Measurements from ENCODE around the gene TBL3.
A peak's percentile ranks its signal among the peaks of the same experiment; 100 is the strongest.

The TBL3 gene

DNA sequence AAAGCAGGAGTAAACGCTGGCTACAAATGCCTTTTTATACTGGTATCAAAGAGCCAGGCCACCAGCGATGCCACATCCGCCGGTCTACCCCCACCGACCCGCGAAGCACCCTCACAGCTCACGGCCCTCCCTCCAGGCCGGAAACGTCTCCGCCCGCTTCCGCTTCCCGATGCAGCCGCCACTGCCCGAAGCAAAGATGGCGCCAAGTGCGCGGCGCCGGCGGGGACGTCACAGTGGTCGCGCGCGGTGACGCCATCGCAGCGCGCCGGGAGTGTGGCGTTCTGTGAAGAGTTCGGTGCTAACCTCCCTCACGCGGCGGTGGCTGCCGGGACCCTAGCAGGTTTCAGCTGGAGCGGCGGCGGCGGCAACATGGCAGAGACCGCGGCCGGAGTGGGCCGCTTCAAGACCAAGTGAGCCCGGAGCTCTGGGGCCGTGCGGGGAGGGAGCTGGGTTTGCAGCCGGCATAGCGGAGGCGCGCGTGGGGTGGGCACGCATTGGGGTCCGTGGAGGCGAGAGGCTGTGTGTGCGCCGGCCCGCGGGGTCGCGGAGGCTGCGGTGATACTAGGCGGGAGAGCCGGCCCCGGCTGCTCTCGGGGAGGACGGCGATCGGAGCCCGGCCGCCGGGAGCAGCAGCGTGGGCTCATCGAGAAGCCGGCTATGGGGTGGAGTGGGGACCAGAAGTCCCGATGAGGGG is at the start of gene TBL3:
TSS of gene TBL3 (plus strand) at position 258 of the 694 bp plus-strand sequence. CDS start at position 370, 112 bp downstream.
- peak within 1 kb of the TSS; percentile 82 for H3K9ac ChIP-seq (ENCODE audit: low read length)
- H3K4me3 ChIP-seq (ENCODE audit: low read length) = peak within 1 kb of the TSS; percentile 93
- peaks cover 9% of the 10 kb centered on the region for H3K4me1 ChIP-seq (ENCODE audit: control insufficient read depth, insufficient read depth, low read length)
- H3K36me3 ChIP-seq (ENCODE audit: control insufficient read depth, insufficient read depth, low read length) = peaks cover 25% of the 10 kb centered on the region
- H3K27ac ChIP-seq (ENCODE audit: low read depth, low read length) = peak within 1 kb of the TSS; percentile 97
- no peaks in the 10 kb centered on the region for H3K27me3 ChIP-seq (ENCODE audit: control insufficient read depth, insufficient read depth, low read length)

- Histone ChIP-seq H3K27ac (ENCODE audit: low read depth, low read length) (no peak overlapping the region), H3K4me1 (ENCODE audit: control insufficient read depth, insufficient read depth, low read length) (no peaks in the 10 kb centered on the region), H3K36me3 (ENCODE audit: control insufficient read depth, insufficient read depth, low read length) (no peaks in the 10 kb centered on the region), H3K9ac (ENCODE audit: low read length) (no peak overlapping the region), H3K27me3 (ENCODE audit: control insufficient read depth, insufficient read depth, low read length) (peaks cover 20% of the 10 kb centered on the region), H3K4me3 (ENCODE audit: low read length) (no peak overlapping the region)
Observed at GRCh38 chr16:1922357-1922756, 49.5 kb upstream of the TBL3 start.

GRCh38 chr16:1923299-1924034 is 48.4 kb upstream of the TBL3 start:
- Histone ChIP-seq H3K27ac (ENCODE audit: low read depth, low read length) (no peak overlapping the region), H3K36me3 (ENCODE audit: control insufficient read depth, insufficient read depth, low read length) (no peaks in the 10 kb centered on the region), H3K9ac (ENCODE audit: low read length) (no peak overlapping the region), H3K4me3 (ENCODE audit: low read length) (no peak overlapping the region), H3K4me1 (ENCODE audit: control insufficient read depth, insufficient read depth, low read length) (no peaks in the 10 kb centered on the region), H3K27me3 (ENCODE audit: control insufficient read depth, insufficient read depth, low read length) (peaks cover 14% of the 10 kb centered on the region)

DNA sequence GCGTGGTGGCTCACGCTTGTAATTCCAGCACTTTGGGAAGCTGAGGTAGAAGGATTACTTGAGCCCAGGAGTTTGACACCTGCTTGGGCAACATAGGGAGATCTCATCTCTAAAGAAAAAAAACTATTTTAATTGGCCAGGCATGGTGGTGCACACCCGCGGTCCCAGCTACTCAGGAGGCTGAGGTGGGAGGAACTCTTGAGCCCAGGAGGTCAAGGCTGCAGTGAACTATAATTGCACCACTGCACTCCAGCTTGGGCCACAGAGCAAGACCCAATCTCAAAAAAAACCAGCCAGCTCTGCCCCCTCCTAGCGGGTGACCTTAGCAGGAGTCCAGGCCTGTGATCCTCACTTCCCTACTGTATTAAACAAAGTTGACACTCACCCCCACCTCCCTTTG is 47.8 kb upstream of the TBL3 start:
- H3K27me3 ChIP-seq (ENCODE audit: control insufficient read depth, insufficient read depth, low read length) = peaks cover 8% of the 10 kb centered on the region
- H3K27ac ChIP-seq (ENCODE audit: low read depth, low read length) = no peak overlapping the region
- no peaks in the 10 kb centered on the region for H3K36me3 ChIP-seq (ENCODE audit: control insufficient read depth, insufficient read depth, low read length)
- no peak overlapping the region for H3K4me3 ChIP-seq (ENCODE audit: low read length)
- H3K9ac ChIP-seq (ENCODE audit: low read length) = no peak overlapping the region
- H3K4me1 ChIP-seq (ENCODE audit: control insufficient read depth, insufficient read depth, low read length) = no peaks in the 10 kb centered on the region

GRCh38 chr16:1926271-1926670 is 45.6 kb upstream of the TBL3 start:
- no peaks in the 10 kb centered on the region for H3K27me3 ChIP-seq (ENCODE audit: control insufficient read depth, insufficient read depth, low read length)
- H3K4me1 ChIP-seq (ENCODE audit: control insufficient read depth, insufficient read depth, low read length) = no peaks in the 10 kb centered on the region
- H3K36me3 ChIP-seq (ENCODE audit: control insufficient read depth, insufficient read depth, low read length) = no peaks in the 10 kb centered on the region
- H3K4me3 ChIP-seq (ENCODE audit: low read length) = no peak overlapping the region
- no peak overlapping the region for H3K9ac ChIP-seq (ENCODE audit: low read length)
- no peak overlapping the region for H3K27ac ChIP-seq (ENCODE audit: low read depth, low read length)

- H3K4me1 ChIP-seq (ENCODE audit: control insufficient read depth, insufficient read depth, low read length) = no peaks in the 10 kb centered on the region
- H3K27ac ChIP-seq (ENCODE audit: low read depth, low read length) = peak overlapping the region; percentile 89
- H3K27me3 ChIP-seq (ENCODE audit: control insufficient read depth, insufficient read depth, low read length) = no peaks in the 10 kb centered on the region
- H3K4me3 ChIP-seq (ENCODE audit: low read length) = peak overlapping the region; percentile 60
- H3K36me3 ChIP-seq (ENCODE audit: control insufficient read depth, insufficient read depth, low read length) = no peaks in the 10 kb centered on the region
- H3K9ac ChIP-seq (ENCODE audit: low read length) = no peak overlapping the region
Observed at GRCh38 chr16:1929105-1929504, 42.7 kb upstream of the TBL3 start.

DNA sequence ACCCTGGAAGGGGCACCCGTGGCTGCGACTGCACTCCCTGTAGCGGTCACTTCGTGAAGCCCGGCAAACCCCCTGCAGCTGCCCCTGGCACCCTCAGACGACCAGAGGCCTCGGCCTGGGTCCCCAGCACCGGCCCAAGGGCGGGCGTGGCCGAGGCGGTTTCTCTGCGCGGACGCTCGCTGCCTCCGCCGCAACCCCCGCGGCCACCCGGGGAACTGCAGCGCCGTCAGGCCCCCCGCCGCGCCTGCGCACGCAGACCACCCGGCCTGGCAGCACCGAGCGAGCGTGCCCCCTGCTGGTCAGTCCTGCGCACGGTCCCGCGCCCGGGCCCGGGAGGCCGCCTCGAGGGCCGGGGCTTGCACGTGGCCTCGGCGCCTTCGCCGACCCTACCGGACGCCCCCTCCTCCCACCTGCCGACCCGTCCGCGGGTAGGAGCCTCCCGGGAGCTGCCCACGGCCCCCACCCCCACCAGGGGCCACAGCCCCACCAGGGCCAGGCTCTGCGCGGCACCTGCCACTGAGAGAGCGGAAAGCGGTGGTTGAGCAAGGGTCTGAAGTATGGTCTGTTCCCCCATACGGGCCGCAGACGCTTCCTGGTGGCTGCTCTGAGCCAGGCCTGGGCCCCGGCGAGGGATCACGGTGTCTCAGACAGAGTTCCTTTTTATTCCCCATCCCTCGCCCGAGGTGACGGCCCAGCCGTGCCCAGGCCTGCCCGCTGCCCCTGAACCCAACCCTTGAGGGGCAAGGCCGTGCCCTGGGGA is 42.1 kb upstream of the TBL3 start:
- H3K36me3 ChIP-seq (ENCODE audit: control insufficient read depth, insufficient read depth, low read length) = no peaks in the 10 kb centered on the region
- H3K27me3 ChIP-seq (ENCODE audit: control insufficient read depth, insufficient read depth, low read length) = no peaks in the 10 kb centered on the region
- peak overlapping the region; percentile 89 for H3K27ac ChIP-seq (ENCODE audit: low read depth, low read length)
- H3K4me3 ChIP-seq (ENCODE audit: low read length) = peak overlapping the region; percentile 60
- no peaks in the 10 kb centered on the region for H3K4me1 ChIP-seq (ENCODE audit: control insufficient read depth, insufficient read depth, low read length)
- H3K9ac ChIP-seq (ENCODE audit: low read length) = no peak overlapping the region

GRCh38 chr16:1930338-1930720 is 41.5 kb upstream of the TBL3 start:
- Histone ChIP-seq H3K27ac (ENCODE audit: low read depth, low read length) (no peak overlapping the region), H3K9ac (ENCODE audit: low read length) (no peak overlapping the region), H3K4me1 (ENCODE audit: control insufficient read depth, insufficient read depth, low read length) (no peaks in the 10 kb centered on the region), H3K36me3 (ENCODE audit: control insufficient read depth, insufficient read depth, low read length) (no peaks in the 10 kb centered on the region), H3K4me3 (ENCODE audit: low read length) (no peak overlapping the region), H3K27me3 (ENCODE audit: control insufficient read depth, insufficient read depth, low read length) (no peaks in the 10 kb centered on the region)

GRCh38 chr16:1932050-1933028 is 39.5 kb upstream of the TBL3 start:
- Histone ChIP-seq H3K4me3 (ENCODE audit: low read length) (no peak overlapping the region), H3K9ac (ENCODE audit: low read length) (no peak overlapping the region), H3K36me3 (ENCODE audit: control insufficient read depth, insufficient read depth, low read length) (no peaks in the 10 kb centered on the region), H3K4me1 (ENCODE audit: control insufficient read depth, insufficient read depth, low read length) (no peaks in the 10 kb centered on the region), H3K27me3 (ENCODE audit: control insufficient read depth, insufficient read depth, low read length) (no peaks in the 10 kb centered on the region), H3K27ac (ENCODE audit: low read depth, low read length) (no peak overlapping the region)

GRCh38 chr16:1933097-1933661 is 38.7 kb upstream of the TBL3 start:
- Histone ChIP-seq H3K4me1 (ENCODE audit: control insufficient read depth, insufficient read depth, low read length) (no peaks in the 10 kb centered on the region), H3K27ac (ENCODE audit: low read depth, low read length) (no peak overlapping the region)

GRCh38 chr16:1936945-1937479 is 34.8 kb upstream of the TBL3 start:
- Histone ChIP-seq H3K36me3 (ENCODE audit: control insufficient read depth, insufficient read depth, low read length) (peaks cover 7% of the 10 kb centered on the region), H3K27me3 (ENCODE audit: control insufficient read depth, insufficient read depth, low read length) (no peaks in the 10 kb centered on the region), H3K4me1 (ENCODE audit: control insufficient read depth, insufficient read depth, low read length) (peaks cover 3% of the 10 kb centered on the region), H3K4me3 (ENCODE audit: low read length) (no peak overlapping the region), H3K27ac (ENCODE audit: low read depth, low read length) (no peak overlapping the region), H3K9ac (ENCODE audit: low read length) (no peak overlapping the region)

More at GRCh38 chr16:1933097-1933661, 38.7 kb upstream of the TBL3 start:
- Histone ChIP-seq H3K27me3 (ENCODE audit: control insufficient read depth, insufficient read depth, low read length) (no peaks in the 10 kb centered on the region), H3K4me3 (ENCODE audit: low read length) (no peak overlapping the region), H3K9ac (ENCODE audit: low read length) (no peak overlapping the region), H3K36me3 (ENCODE audit: control insufficient read depth, insufficient read depth, low read length) (no peaks in the 10 kb centered on the region)

Measured in rectal smooth muscle tissue (tissue), 1 donor.